Ovary (tissue), 9 donors: ENCODE data around the gene IDE. TPM values are rescaled to one million over a fixed set of nuclear protein-coding genes. Genes with fewer than 3 reads are reported as not detected.
"Not testable (repeated sequence)": the region's sequence is repeated elsewhere in the genome, so short reads cannot be mapped to it uniquely, and the experiment has no call there.

Source experiments
- DNase-seq, 5 donors: peaks; one replicate each; pipeline ENCODE4 v3.0.0-alpha.2; 2019 to 2020
- H3K27ac ChIP-seq, 2 donors: fragments of 200-600 bp; one replicate each; pipeline versions ENCODE4 v1.5.1 to v1.8.0; 2019 to 2022
- H3K27me3 ChIP-seq: fragments of 200-600 bp; one replicate; pipeline ENCODE4 v1.8.0; 2022
- H3K36me3 ChIP-seq: fragments of 200-600 bp; sonication (generic); one replicate; pipeline ENCODE4 v1.5.1; 2019
- H3K4me1 ChIP-seq: one replicate; pipeline ENCODE4 v1.8.1; 2013; ENCODE audit warnings: mild to moderate bottlenecking, moderate library complexity; ENCODE audit not compliant: insufficient read depth
- H3K4me3 ChIP-seq: fragments of 200-600 bp; sonication (generic); one replicate; pipeline ENCODE4 v1.5.1; 2017
- H3K9me3 ChIP-seq, 2 donors: fragments of 200-600 bp in 1 of 2; sonication (generic) in 1 of 2; one replicate each; pipeline versions ENCODE4 v1.5.1 to v1.8.1; 2013 to 2019; ENCODE audit warnings: mild to moderate bottlenecking in 1 of 2, moderate library complexity in 1 of 2
- CTCF ChIP-seq, 3 donors: fragments of 450-650 bp in 2 of 3; fragments of 200-600 bp in 1 of 3; IDR thresholded peaks; one replicate each; pipeline versions ENCODE4 v1.5.1 to v1.8.0; 2016 to 2022; ENCODE audit warnings: antibody characterized with exemption in 3 of 3, mild to moderate bottlenecking in 1 of 3
- EP300 ChIP-seq: sonication (generic); formaldehyde crosslinking; IDR thresholded peaks from one replicate; pipeline ENCODE4 v1.6.1; 2017; ENCODE audit warnings: antibody characterized with exemption
- POLR2A ChIP-seq: fragments of 450-650 bp; IDR thresholded peaks from one replicate; pipeline ENCODE4 v1.6.1; 2017; ENCODE audit warnings: antibody characterized with exemption, mild to moderate bottlenecking, moderate library complexity
- WGBS, 3 donors: extraction: QIAGEN DNeasy Blood & Tissue Kit in 1 of 3; methylation state at CpG; one replicate each; pipeline versions ENCODE4 v1.1.5 to v1.1.7; 2013 to 2017; 5-methylcytosine and 5-hydroxymethylcytosine counted together
- intact Hi-C, 4 donors: fragments of 100-400 bp; cut with DNase I; formaldehyde crosslinking; loops; one replicate each; pipeline versions ENCODE4 v1.11.0 to v1.15.1; 2022 to 2023
- polyA plus RNA-seq, 2 donors: library from polyadenylated mRNA; stranded (reverse); fragments of 200-250 nt in 1 of 2; fragments of 350-450 nt in 1 of 2; fragmentation: Illumina TruSeq in 1 of 2; extraction: RNeasy Lipid Tissue Mini Kit (QIAGEN cat#74804) in 1 of 2; gene quantifications; one replicate each; pipeline ENCODE4 v1.2.3, GENCODE V29; 2013 to 2014
- total RNA-seq, 7 donors: library from RNA; depleted of rRNA in 2 of 7; stranded (reverse); fragments of >200 nt in 2 of 7; fragmentation: NEBNext Ultra II Directional in 3 of 7; extraction: Animal tissue kit (Norgen Biotek cat#: 25700) in 3 of 7; gene quantifications; one replicate each; pipeline versions ENCODE4 v1.1.0 to v1.2.4, GENCODE V29; 2016 to 2023
- donor health status: DM: no; HTN: no; CAD: no; lungs with moderate emphysema.
- donor health status: DM: no; HTN: no; CAD: no.
- donor health status: Bipolar disorder and iron deficiency.
- donor health status: DM: yes; HTN: yes; CAD: no.
- donor health status: DM: no; HTN: no; CAD: no.
- donor health status: DM: yes; HTN: yes; CAD: no.

Gene IDE
- total and polyA plus RNA-seq, 9 donors, result 5.8 to 34.1 (median 19.5) TPM

- TF ChIP-seq EP300, result no peak
- TF ChIP-seq POLR2A, result no peak
- no peak for TF ChIP-seq CTCF (IDR thresholded peaks at IDR 0.05)
- Histone ChIP-seq H3K4me1 (no peaks in the 10 kb centered on the region), H3K27me3 (no peaks in the 10 kb centered on the region), H3K27ac (no peak overlapping the region), H3K36me3 (no peaks in the 10 kb centered on the region), H3K9me3 (no peaks in the 10 kb centered on the region), H3K4me3 (no peak overlapping the region)
- intact Hi-C loops, result no loop called here
- WGBS, 3 donors, result 89 to 95% (median 93%) methylated on average over 5 of the region's 5 CpGs
- DNase-seq, result no peak
Observed at GRCh38 chr10:92463582-92463981, 110.3 kb downstream of the IDE start.

GRCh38 chr10:92454955-92455354 is 118.9 kb downstream of the IDE start:
- WGBS, 3 donors, result 94 to 96% (median 96%) methylated on average over 6 of the region's 6 CpGs
- H3K27ac ChIP-seq, H3K27me3 ChIP-seq, DNase-seq, H3K9me3 ChIP-seq, H3K4me1 ChIP-seq, H3K36me3 ChIP-seq, H3K4me3 ChIP-seq: not testable (repeated sequence)
- intact Hi-C loops, result loop anchor here in 1 of 4 donors (10.0 kb wide), 1 partner anchor 490 kb away; no protein-coding TSS in a partner anchor

- WGBS, 3 donors, result 96 to 100% (median 98%) methylated on average over 2 of the region's 2 CpGs
- Histone ChIP-seq H3K27me3 (no peaks in the 10 kb centered on the region), H3K9me3 (no peaks in the 10 kb centered on the region), H3K27ac (no peak overlapping the region), H3K4me3 (no peak overlapping the region), H3K36me3 (no peaks in the 10 kb centered on the region), H3K4me1 (no peaks in the 10 kb centered on the region)
- TF ChIP-seq EP300, result no peak
- no peak for TF ChIP-seq CTCF (IDR thresholded peaks at IDR 0.05)
- no peak for TF ChIP-seq POLR2A
- intact Hi-C loops, result loop anchor here in 1 of 4 donors (10.0 kb wide), 1 partner anchor 488 kb away; no protein-coding TSS in a partner anchor
- no peak for DNase-seq
Observed at GRCh38 chr10:92452313-92452712, 121.6 kb downstream of the IDE start.

- WGBS, 3 donors, result 92 to 94% (median 93%) methylated on average over 7 of the region's 7 CpGs
- Histone ChIP-seq H3K4me1 (no peaks in the 10 kb centered on the region), H3K36me3 (no peaks in the 10 kb centered on the region), H3K27me3 (no peaks in the 10 kb centered on the region), H3K9me3 (no peaks in the 10 kb centered on the region), H3K27ac (no peak overlapping the region), H3K4me3 (no peak overlapping the region)
- DNase-seq, result no peak
- intact Hi-C loops, result loop anchor here in 1 of 4 donors (10.0 kb wide), 1 partner anchor 487 kb away; no protein-coding TSS in a partner anchor
- TF ChIP-seq CTCF (IDR thresholded peaks at IDR 0.05) (no peak), POLR2A (no peak), EP300 (no peak)
Observed at GRCh38 chr10:92451431-92451830, 122.5 kb downstream of the IDE start.

GRCh38 chr10:92450896-92451295 is 123.0 kb downstream of the IDE start:
- Histone ChIP-seq H3K4me1 (no peaks in the 10 kb centered on the region), H3K4me3 (no peak overlapping the region), H3K27ac (no peak overlapping the region), H3K36me3 (no peaks in the 10 kb centered on the region), H3K9me3 (no peaks in the 10 kb centered on the region), H3K27me3 (no peaks in the 10 kb centered on the region)
- intact Hi-C loops, result loop anchor here in 1 of 4 donors (10.0 kb wide), 1 partner anchor 486 kb away; no protein-coding TSS in a partner anchor
- TF ChIP-seq POLR2A, result no peak
- no peak for TF ChIP-seq CTCF (IDR thresholded peaks at IDR 0.05)
- no peak for TF ChIP-seq EP300
- DNase-seq, result no peak
- 81 to 90% (median 89%) methylated on average over 2 of the region's 2 CpGs for WGBS, 3 donors
